Fibroblast of pulmonary artery (primary cell): ENCODE data around the gene STRN4.
"Not testable (repeated sequence)": the region's sequence is repeated elsewhere in the genome, so short reads cannot be mapped to it uniquely, and the experiment has no call there.

Source experiments
- DNase-seq: peaks from one replicate; pipeline ENCODE4 v3.0.0-alpha.2; 2010; ENCODE audit warnings: low read depth
- H3K4me3 ChIP-seq: replicated peaks from 2 replicates; pipeline ENCODE4 v1.5.1; 2011; ENCODE audit warnings: low read depth, mild to moderate bottlenecking, control low read depth, low read length, moderate library complexity
- CTCF ChIP-seq: IDR thresholded peaks from 2 replicates; pipeline ENCODE4 v1.5.1; 2011; ENCODE audit warnings: mild to moderate bottlenecking, control low read depth, low read length, inconsistent platforms; ENCODE audit errors: missing control alignments

The STRN4 gene

GRCh38 chr19:46766569-46767317 is 20.5 kb upstream of the STRN4 start:
- TF ChIP-seq CTCF = peak; percentile 71
- H3K4me3 ChIP-seq = no peak overlapping the region
- DNase-seq = no peak

GRCh38 chr19:46764817-46765291 is 18.6 kb upstream of the STRN4 start:
- DNase-seq = no peak

GRCh38 chr19:46762245-46762890 is 16.1 kb upstream of the STRN4 start:
- TF ChIP-seq CTCF = no peak
- no peak for DNase-seq
- no peak overlapping the region for H3K4me3 ChIP-seq

More at GRCh38 chr19:46764817-46765291, 18.6 kb upstream of the STRN4 start:
- H3K4me3 ChIP-seq = no peak overlapping the region
- TF ChIP-seq CTCF = no peak

- TF ChIP-seq CTCF = no peak
- H3K4me3 ChIP-seq = no peak overlapping the region
- DNase-seq = peak; percentile 45
These were observed 15.2 kb upstream of the STRN4 start for GRCh38 chr19:46761418-46761831.

GRCh38 chr19:46760897-46761296 is 14.6 kb upstream of the STRN4 start:
- DNase-seq, H3K4me3 ChIP-seq: not testable (repeated sequence)

- DNase-seq = no peak
- no peak overlapping the region for H3K4me3 ChIP-seq
- no peak for TF ChIP-seq CTCF
These were observed 14.1 kb upstream of the STRN4 start for GRCh38 chr19:46760363-46760762.

GRCh38 chr19:46759817-46760333 is 13.6 kb upstream of the STRN4 start:
- no peak overlapping the region for H3K4me3 ChIP-seq
- TF ChIP-seq CTCF = no peak
- DNase-seq = peak; percentile 75
